Activated CD8-positive, alpha-beta memory T cell treated with anti-CD3 and anti-CD28 coated beads for 36 hours (primary cell): ENCODE data around the gene UBE3C. TPM values are rescaled to one million over a fixed set of nuclear protein-coding genes. Genes with fewer than 3 reads are reported as not detected.
"Not testable (repeated sequence)": the region's sequence is repeated elsewhere in the genome, so short reads cannot be mapped to it uniquely, and the experiment has no call there.

ENCODE experiments used
- CTCF ChIA-PET: fragments of 350-600 bp; sonication (Branson Sonifier 250); formaldehyde crosslinking; loops from one replicate; lab custom pipeline; 2021; ENCODE audit warnings: antibody characterized with exemption; lab: Charles Lee
- POLR2A ChIA-PET: fragments of 350-600 bp; sonication (Branson Sonifier 250); formaldehyde crosslinking; loops from one replicate; lab custom pipeline; 2021; ENCODE audit warnings: antibody characterized with exemption; lab: Charles Lee
- total RNA-seq, 2 experiments: library from RNA; stranded (reverse); gene quantifications; one replicate each; pipeline ENCODE4 v1.2.3, GENCODE V29; 2021

Gene UBE3C
- total RNA-seq, 2 experiments from 2014 or later: 80.9 to 81.8 TPM

DNA sequence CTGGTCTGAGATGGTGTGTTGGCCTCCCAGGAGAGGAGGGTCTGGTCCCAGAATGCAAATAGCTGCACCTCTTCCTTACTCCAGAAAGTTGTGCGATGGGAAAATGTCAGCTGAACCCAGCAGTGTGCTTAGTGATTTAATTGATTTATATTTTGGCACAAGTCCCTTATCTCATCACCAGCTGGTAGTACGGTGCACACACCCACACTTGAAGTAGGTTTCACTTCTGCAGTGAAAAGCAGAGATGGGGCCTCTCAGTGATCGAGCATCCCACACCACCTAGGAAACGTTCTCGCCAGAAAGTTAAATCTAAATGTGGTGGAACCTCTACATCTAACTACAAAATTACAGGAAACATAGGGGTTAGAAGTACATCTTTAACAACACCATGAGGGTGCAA lies 80.4 kb downstream of the UBE3C start:
- POLR2A ChIA-PET: no interaction called here
- CTCF ChIA-PET: no interaction called here

DNA sequence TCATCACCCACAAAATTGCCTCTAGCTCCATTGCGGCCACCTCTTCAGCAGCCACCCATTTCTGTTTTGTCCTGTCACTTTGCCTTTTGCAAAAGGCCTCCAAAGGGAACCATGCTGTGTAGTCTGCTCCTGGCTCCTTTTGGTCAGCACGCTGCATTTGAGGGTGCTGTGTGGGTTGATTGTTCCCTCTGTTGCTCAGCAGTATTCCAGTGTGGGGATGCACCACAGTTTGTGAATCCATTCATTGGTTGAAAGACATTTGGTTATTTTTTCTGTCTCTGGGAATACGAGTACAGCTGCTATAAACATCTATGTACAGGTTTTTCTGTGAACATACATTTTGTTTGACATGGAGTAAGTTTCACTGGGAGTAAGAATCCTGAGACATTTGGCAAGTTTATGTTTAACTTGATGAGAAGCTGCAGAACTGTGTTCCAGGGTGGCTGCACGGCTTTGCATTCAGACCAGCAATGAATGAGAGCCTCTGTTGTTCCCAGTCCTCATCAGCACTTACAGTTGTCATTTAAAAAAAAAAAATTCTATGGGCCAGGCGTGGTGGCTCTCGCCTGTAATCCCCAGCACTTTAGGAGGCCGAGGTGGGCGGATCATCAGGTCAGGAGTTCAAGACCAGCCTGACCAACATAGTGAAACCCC lies 82.3 kb downstream of the UBE3C start:
- ChIA-PET CTCF (interaction anchor here (0.7 to 1.3 kb wide), 2 partner anchors 11 to 110 kb away, joined by 3 to 4 read pairs; no protein-coding TSS in a partner anchor), POLR2A (no interaction called here)

DNA sequence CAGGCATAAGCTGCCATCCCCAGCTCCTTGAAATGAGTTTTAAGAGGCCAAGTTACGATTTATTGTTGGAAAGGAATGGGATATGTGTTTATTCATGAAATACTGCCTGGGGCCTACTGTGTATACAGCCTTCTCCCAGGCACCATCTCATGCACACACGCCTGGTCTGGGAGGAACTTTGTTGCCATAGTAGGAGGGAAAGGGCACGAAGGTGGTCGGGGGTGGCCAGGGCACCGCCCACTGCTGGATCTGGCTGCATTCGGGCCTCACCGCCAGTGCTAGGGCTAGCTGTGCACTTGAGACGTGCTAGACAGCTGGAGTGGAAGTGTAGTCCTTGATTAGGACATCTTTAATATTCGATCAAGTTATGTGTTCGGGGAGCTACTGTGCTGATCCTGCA lies 84.0 kb downstream of the UBE3C start:
- POLR2A ChIA-PET: no interaction called here
- CTCF ChIA-PET: interaction anchor here (0.5 kb wide), 1 partner anchor 92 kb away, joined by 3 read pairs; no protein-coding TSS in a partner anchor

DNA sequence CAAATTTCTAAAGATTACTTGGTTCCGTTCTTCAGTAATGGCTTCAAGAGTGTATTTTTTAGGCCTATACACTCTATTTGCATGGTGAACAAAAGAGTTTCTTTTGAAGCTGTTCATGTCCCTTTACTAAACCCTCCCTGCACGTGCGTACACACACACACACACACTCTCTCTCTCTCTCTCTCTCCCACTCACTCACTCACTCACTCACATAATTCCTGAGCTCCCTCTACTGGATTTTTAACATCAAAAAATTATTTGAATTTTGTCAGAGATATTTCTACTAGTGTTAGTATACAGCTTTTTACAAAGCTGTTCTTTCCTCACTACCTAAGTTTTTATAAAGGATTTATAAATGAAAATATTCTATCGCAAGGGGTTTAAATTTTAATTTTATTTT lies 85.9 kb downstream of the UBE3C start:
- POLR2A ChIA-PET: no interaction called here
- CTCF ChIA-PET: interaction anchor here (1.1 kb wide), 1 partner anchor 22 kb away, joined by 3 read pairs; no protein-coding TSS in a partner anchor

DNA sequence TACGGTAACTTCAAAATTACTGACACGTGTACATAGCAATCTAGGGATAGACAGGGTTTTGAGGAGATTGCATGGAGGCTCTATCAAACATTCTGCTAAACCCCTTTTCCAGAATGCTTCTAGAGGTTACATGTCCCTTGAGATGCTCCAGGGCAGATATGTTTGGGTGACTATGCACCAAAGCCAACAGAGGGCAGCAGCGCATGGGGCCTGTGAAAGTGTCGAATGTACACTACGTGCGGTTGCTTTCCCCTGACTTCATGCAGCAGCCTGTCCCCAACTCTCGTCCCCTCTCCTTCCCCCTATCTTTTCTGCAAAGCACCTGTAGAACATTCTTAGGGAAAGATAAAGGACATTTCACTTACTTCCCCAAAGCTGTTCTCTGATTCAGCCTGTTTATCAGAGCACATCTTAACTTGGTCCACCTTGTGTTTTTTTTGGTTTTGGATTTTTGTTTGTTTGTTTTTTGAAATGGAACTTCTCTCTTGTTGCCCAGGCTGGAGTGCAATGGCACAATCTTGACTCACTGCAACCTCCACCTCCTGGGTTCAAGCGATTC lies 90.2 kb downstream of the UBE3C start:
- POLR2A ChIA-PET: no interaction called here
- CTCF ChIA-PET: no interaction called here

DNA sequence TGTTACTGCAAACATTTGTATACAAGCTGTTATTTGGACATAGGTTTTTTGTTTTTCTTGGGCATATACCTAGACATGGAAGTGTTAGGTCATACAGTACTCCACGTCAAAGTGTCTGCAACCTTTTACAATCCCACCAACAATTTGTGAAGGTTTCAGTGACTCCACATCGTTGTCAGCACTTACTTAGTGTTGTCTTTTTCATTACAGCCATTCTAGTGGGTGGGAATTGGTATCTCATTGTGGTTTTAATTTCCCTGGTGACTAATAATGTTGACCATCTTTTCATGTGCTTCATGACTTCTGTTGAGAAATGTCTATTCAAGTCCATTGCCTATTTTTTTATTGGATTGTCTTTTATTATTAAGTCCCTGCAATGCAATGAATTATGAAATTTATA lies 95.0 kb downstream of the UBE3C start:
- ChIA-PET CTCF (interaction anchor here (1.0 kb wide), 1 partner anchor 16 kb away, joined by 3 read pairs; no protein-coding TSS in a partner anchor), POLR2A (no interaction called here)

DNA sequence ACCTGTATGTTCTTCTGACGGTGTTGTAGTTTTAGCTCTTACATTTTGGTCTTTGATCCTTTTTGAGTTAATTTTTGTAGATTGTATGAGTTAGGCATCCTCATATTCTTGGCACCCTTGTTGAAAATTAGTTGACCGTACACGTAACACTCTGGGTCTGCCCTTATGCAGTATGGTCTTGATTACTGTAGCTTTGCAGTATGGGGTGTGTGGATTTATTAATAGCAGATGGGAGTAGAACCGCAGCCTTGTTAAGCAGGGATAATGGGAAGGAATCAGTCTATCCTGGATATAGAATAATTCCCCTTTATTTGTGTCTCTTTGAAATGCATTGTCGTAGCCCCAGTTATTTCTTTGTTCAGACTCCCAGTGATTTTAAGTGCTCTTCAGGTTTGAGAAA lies 95.5 kb downstream of the UBE3C start:
- POLR2A ChIA-PET: no interaction called here
- CTCF ChIA-PET: interaction anchor here (1.0 kb wide), 1 partner anchor 39 kb away, joined by 3 read pairs; no protein-coding TSS in a partner anchor

DNA sequence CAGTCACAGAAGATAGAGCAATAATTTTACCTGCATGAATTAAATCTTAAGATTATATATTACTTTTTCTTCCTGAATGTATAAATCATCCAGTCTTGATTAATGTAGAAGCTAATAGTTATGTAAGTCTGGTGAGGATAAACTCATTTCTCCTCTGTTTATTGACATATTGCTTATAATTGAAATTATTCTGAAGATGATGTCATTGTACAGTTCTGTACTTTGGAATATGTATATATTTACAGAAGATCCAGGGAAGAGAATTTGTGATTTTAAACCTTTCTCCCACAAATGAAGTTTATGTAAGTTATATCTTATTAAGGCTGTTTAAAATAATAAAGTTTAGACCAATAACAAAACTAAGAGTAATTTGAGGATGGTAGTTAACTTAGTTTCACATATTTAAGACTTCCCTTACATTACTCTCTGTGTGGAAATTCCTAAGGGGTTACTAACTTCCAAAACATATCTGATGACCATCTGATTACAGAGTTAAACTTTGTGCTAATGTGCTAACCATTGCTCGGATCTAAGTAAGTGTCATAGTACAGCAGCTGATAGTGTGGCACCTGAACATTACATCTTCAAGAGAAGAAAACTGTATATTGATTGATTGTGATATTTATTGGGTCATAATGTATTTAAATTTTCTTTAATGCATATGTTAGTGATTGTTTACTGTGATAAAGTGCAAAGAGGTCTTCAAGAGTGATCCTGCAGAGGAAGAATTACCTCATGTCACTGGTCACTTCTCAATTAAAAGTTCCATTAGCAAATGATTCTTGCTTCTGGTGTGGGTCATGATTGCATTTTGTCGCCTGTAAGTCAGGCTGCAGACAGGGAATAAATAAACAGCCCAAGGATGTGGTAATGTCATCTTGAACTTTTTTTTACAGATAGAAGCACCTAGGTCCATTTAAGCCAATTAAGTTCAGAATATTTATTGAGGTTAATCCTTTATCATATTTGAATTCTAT lies 96.9 kb downstream of the UBE3C start:
- POLR2A ChIA-PET: no interaction called here
- CTCF ChIA-PET: interaction anchor here (1.0 kb wide), 1 partner anchor 38 kb away, joined by 3 read pairs; no protein-coding TSS in a partner anchor

DNA sequence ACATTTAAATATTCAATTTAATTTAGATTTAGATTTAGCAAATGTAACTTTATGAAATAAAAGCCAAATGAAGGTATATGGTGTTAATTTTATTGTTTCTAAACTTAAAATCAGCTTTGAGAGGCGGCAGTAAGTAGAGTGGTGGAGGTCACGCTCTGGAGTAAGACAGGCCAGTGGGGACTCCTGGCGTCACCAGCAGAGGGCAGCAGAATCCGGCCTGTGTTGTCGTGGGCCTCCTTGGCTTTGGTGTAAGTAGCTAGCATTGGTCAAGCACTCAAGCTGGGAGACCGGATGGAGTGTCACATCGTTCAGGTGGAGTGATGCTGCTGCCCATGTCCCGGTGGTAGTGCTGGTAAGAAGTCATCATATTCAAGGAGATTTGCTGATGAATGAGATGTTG lies 99.4 kb downstream of the UBE3C start:
- ChIA-PET CTCF (no interaction called here), POLR2A (no interaction called here)

DNA sequence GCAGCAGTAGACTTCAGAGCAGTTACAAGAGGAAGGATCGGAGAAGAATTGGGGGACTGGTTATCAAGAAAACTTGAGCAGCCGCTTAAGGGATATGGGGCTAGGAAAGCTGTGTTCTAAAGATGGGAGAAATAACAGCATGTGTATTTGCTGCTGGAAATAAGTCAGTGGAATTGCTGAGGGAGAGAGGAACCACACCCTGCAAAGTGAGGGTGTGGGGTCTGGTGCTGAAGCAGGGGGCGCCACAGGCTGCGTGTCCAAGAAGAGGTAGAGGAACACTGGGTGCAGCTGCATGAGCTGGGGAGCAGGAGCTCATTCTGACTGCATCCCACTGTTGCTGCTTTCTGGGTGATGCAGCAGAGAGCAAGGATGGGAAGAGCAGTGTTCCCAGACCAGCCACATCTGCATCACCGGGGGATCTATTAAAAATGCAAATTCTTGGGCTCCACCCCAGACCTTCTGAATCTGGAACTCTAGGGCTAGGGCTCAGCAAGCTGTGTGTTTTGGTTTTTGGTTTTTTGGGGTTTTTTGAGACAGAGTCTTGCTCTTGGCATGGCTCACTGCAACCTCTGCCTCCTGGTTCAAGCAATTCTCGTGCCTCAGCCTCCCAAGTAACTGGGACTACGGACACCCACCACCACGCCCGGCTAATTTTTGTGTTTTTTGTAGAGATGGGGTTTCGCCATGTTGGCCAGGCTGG lies 101.0 kb downstream of the UBE3C start:
- ChIA-PET POLR2A (no interaction called here), CTCF (interaction anchor here (2.7 kb wide), 1 partner anchor 11 kb away, joined by 9 read pairs; no protein-coding TSS in a partner anchor)

DNA sequence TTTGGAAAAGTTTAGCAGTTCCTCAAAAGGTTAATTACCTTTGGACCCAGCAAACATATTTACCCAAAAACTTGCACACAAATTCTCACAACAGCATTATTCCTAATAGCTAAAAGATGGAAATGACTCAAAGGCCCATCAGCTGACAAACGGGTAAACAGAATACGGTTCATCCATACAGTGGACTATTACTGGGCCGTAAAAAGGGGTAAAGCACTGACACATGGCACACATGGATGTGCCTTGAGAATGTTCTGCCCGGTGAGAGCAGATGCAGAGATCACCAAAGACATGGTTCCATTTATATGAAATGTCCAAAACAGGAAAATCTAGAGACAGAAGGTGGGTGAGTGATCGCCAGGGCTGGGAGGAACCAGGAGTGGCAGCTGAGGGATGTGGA lies 102.9 kb downstream of the UBE3C start:
- ChIA-PET POLR2A (no interaction called here), CTCF (interaction anchor here (0.6 to 2.7 kb wide), 3 partner anchors 9 to 108 kb away, joined by 3 to 9 read pairs (median 3); no protein-coding TSS in a partner anchor)

DNA sequence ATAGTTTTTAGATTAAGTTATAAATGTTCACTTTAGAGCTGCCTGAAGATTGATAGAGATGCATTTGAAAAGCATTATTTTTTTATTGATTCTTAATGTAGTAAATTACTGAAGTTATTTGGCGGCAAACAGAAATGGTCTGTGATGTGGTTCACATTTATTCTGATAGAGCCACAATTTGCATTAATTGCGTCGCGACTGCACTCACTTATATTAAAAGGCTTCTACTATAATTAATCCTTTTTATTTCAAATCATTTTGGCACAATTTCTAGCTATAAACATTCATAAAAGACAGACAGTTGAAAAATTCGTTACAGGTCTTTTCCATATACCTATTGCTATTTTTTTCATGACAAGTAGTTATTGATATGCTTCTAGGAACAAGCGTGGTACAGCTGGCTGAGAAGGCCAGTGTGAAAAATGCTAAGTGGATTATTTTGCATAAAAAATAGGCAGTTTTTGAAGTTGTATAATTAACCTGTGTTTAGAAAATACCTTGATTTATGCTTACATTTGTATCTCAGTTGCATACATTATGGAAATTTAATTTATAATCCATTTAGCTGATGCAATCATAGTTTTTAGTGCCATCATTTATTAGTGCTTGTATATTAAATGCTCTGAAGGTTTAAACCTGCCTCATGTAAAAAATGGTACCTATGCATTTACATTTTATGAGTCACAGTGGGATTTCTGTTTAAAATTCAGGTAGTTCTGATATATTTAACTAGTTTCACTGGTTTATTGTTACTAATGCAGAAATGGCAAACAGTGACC lies 106.0 kb downstream of the UBE3C start:
- CTCF ChIA-PET: no interaction called here

DNA sequence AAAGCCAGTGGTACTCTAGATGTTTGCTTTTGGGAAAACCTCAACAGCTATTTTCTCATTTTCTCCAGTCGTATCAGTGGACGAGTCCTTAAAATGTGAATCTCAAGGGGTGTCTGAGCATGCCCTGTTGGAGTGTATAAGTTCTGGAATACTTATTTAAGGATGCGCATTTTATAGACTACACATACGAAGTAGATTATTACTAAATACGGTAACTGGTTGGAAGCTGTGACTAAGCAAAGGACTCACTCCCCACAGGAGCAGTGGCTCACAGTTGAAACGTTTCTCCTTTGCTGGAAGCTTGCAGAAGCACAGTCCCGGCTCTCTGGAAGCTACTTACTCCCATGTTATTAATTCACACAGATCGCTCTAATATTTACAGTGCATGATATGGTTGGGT lies 107.3 kb downstream of the UBE3C start:
- ChIA-PET POLR2A (no interaction called here), CTCF (interaction anchor here (1.5 kb wide), 1 partner anchor 21 kb away, joined by 3 read pairs; no protein-coding TSS in a partner anchor)

More for the DNA sequence above, 106.0 kb downstream of the UBE3C start:
- POLR2A ChIA-PET: no interaction called here

DNA sequence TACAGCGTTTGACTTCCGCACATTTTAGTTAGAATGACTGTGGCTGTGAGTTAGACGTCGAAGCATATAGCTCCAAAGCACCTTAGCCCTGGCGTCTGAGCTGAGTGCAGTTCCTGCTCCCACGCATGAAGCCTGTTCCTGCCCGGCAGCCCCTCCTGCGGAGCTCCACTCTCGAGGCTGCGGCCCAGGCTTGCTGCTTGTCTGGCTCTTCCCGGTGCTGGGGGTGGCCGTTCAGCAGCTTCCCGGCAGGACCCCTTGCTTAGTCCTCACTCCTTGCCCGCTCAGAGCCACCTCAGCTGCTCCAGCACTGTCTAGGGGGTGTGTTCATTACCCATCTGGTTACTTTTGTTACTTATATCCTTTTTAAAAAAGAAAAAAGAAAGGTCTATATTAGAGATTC lies 109.9 kb downstream of the UBE3C start:
- CTCF ChIA-PET: no interaction called here

DNA sequence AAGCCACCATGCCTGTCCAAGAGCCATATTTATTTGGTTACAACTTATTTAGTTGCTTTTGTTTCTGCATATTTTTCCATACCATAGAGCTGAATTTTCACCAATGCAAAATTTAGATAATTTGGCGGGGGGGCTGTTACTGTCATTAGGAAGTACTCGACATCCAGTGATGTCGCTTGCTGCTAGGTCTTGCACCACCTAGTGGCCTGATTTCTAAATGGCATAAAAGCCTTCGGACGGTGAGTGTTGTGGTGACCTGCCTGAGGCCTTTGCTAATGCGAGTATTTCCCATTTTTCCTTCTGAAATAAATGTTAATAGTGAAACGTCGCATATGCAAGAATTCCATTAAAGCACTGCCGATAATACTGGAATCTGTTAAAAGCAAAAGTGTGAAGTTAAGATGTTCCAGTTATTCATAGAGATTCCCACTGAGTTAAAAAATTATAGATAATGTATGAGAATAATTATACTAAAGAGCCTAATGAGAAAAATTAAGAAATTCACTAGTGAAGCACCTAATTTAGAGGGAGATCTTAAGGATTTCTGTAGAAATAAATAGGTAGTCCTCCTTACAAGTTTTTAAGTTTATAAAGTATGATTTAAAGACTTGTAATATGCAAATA lies 112.0 kb downstream of the UBE3C start:
- ChIA-PET CTCF (interaction anchor here (0.8 to 1.2 kb wide), 3 partner anchors 10 to 137 kb away, joined by 3 to 9 read pairs (median 3); no protein-coding TSS in a partner anchor), POLR2A (no interaction called here)

More for the DNA sequence above, 109.9 kb downstream of the UBE3C start:
- POLR2A ChIA-PET: no interaction called here

DNA sequence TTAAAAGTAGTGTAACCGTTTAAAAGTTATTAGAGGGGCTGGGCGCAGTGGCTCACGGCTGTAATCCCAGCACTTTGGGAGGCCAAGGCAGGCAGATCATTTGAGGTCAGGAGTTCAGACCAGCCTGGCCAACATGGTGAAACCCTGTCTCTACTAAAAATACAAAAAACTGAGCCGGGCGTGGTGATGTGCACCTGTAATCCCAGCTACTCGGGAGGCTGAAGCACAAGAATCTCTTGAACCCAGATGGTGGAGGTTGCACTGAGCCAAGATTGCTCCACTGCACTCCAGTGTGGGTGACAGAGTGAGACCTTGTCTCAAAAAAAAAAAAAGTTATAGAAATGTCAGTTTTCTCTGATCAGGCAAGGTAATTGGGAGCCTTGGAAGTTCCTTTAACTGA lies 113.1 kb downstream of the UBE3C start:
- POLR2A ChIA-PET: not testable (repeated sequence)

DNA sequence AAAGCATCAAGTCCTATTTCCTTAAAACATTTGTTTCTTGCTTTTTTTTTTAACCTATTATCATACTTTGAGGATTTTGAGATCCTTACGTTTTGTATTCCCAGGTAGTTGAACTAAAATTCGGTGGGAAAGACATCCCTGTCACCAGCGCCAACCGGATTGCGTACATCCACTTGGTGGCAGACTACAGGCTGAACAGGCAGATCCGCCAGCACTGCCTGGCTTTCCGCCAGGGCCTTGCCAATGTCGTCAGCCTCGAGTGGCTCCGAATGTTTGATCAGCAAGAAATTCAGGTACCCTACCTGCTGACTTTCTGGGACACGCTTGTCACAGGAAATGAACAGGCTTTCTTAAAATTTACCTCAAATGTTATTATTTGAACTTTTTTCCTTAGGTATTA lies 115.1 kb downstream of the UBE3C start:
- POLR2A ChIA-PET: no interaction called here
- CTCF ChIA-PET: no interaction called here

More for the DNA sequence above, 113.1 kb downstream of the UBE3C start:
- CTCF ChIA-PET: not testable (repeated sequence)

DNA sequence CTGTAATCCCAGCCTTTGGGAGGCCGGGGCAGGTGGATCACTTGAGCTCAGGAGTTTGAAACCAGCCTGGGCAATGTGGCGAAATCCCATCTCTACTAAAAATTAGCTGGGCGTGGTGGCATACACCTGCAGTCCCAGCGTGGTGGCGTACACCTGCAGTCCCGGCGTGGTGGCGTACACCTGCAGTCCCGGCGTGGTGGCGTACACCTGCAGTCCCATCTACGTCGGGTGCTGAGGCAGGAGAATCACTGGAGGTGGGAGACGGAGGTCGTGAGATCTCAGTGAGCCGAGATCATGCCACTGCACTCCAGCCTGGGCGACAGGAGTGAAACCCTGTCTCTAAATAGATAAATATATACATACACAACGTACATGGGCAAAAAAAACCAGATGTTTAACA lies 116.1 kb downstream of the UBE3C start:
- POLR2A ChIA-PET: not testable (repeated sequence)
- CTCF ChIA-PET: interaction anchor here (0.6 kb wide), 1 partner anchor 44 kb away, joined by 3 read pairs; no protein-coding TSS in a partner anchor
